ENCODE measurements around the gene SUPT4H1. TPM values are rescaled to one million over a fixed set of nuclear protein-coding genes. Genes with fewer than 3 reads are reported as not detected.

SUPT4H1 gene
- total RNA-seq, 1 experiment from 2014 or later = 46.0 TPM

- no peak for DNase-seq (ENCODE audit: low read depth)
These were observed 45.7 kb downstream of the SUPT4H1 start for GRCh38 chr17:58306131-58306951.

- DNase-seq (ENCODE audit: low read depth) = no peak
These were observed 46.4 kb downstream of the SUPT4H1 start for GRCh38 chr17:58305626-58306025.

- no peak for DNase-seq (ENCODE audit: low read depth)
These were observed 47.1 kb downstream of the SUPT4H1 start for GRCh38 chr17:58304750-58305486.

- peak; percentile 23 for DNase-seq (ENCODE audit: low read depth)
These were observed 47.8 kb downstream of the SUPT4H1 start for GRCh38 chr17:58303971-58304749.

DNA sequence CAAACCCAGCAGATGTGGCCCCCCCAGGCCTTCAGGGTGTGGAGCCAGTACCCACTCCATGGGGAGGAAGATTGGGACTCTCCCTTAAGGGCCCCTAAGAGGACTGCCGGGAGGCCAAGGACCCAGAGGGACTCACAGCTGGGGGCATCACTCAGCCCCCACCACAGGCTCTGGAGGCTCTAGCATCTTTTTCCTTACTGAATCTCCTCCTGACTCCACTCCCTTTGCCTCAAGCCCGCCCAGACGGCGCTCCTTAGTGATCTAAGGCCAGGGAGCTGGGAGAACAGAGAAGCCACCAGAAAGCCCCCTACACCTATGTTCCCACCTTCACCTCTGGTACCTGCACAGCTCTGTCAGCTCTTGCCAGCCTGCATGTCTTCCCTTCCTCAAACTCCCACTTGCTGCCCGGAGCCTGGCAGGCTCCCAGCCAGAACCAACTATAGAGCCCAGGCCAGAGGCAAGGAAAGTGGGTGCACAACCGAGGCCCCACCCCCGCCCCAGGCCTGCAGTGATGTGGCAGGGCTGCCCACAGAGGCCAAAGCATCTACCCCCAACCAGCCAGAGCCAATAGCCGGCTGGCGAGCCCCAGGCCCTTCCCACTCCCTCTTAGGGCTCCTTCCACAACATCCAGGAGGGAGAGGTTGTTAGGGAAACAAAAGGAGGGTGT is 48.9 kb downstream of the SUPT4H1 start:
- DNase-seq (ENCODE audit: low read depth) = no peak

- DNase-seq (ENCODE audit: low read depth) = no peak
These were observed 49.7 kb downstream of the SUPT4H1 start for GRCh38 chr17:58302171-58302918.

DNA sequence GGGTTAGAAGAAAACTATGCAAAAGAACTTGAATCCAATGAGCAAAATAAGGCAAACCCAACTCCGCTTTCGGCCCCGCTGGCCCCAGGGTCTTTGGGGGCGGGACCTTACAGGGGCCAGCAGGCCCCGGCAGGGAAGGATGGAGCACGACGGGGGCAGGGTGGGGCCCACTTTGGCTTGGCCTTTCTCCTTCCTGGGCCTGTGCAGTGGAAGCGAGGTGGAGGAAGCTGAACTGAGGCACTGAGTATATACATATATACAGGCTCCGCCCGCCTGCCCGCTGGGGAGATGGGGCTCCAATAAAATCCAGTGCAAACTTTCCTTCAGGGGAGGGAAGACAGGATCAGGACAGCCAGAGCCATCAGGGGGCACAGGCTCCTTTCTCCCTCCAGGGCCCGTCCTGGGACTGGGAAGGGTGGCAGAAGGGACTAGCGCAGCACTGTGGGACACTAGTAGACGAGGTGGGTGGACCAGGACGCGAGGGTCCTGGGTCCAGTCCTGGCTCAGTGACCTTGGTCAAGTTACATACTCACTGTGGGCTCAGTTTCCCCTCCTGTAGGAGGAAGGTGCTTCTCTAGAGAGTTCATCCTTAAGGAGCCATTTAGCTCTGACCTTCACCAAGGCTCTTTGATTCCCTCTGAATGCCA is 50.4 kb downstream of the SUPT4H1 start:
- DNase-seq (ENCODE audit: low read depth) = no peak

- no peak for DNase-seq (ENCODE audit: low read depth)
These were observed 51.7 kb downstream of the SUPT4H1 start for GRCh38 chr17:58300336-58300735.

Other genes starting within 250 kb of the SUPT4H1 start
- gene OR4D1, start 203.8 kb downstream of the SUPT4H1 start, total RNA-seq (2014; rRNA removed) = not detected in 2 replicates
- not detected in 2 replicates for gene OR4D2, start 185.2 kb downstream of the SUPT4H1 start, total RNA-seq (2014; rRNA removed)
- gene EPX, start 159.5 kb downstream of the SUPT4H1 start, total RNA-seq (2014; rRNA removed) = not detected in 2 replicates
- 13.8 and 15.5 TPM in 2 replicates for gene MKS1, start 132.9 kb downstream of the SUPT4H1 start, total RNA-seq (2014; rRNA removed)
- gene LPO, start 113.6 kb downstream of the SUPT4H1 start, total RNA-seq (2014; rRNA removed) = not detected in 2 replicates
- gene MPO, start 71.3 kb downstream of the SUPT4H1 start, total RNA-seq (2014; rRNA removed) = not detected in 2 replicates
- gene TSPOAP1, start 23.4 kb downstream of the SUPT4H1 start, total RNA-seq (2014; rRNA removed) = 0.06 and 0.11 TPM in 2 replicates
- not detected in 2 replicates for gene RNF43, start 65.3 kb upstream of the SUPT4H1 start, total RNA-seq (2014; rRNA removed)
- not detected in 2 replicates for gene HSF5, start 136.2 kb upstream of the SUPT4H1 start, total RNA-seq (2014; rRNA removed)
- 56.2 and 58.2 TPM in 2 replicates for gene MTMR4, start 162.4 kb upstream of the SUPT4H1 start, total RNA-seq (2014; rRNA removed)